OCI-LY1 (cell line): ENCODE measurements around the gene RAD51B.
A peak's percentile ranks its signal among the peaks of the same experiment; 100 is the strongest.

ENCODE experiments used
- H2AFZ ChIP-seq: fragments of 200-600 bp; sonication (generic), shearing (Covaris generic); 2 replicates; pipeline ENCODE4 v1.6.0; 2014; ENCODE audit warnings: antibody characterized with exemption, mild to moderate bottlenecking, low read length
- H3F3A ChIP-seq: fragments of 200-600 bp; sonication (generic), shearing (Covaris generic); 2 replicates; pipeline ENCODE4 v1.6.0; 2014; ENCODE audit warnings: mild to moderate bottlenecking, antibody characterized with exemption, low read length, moderate library complexity; ENCODE audit not compliant: insufficient read depth
- H3K27ac ChIP-seq: fragments of 200-600 bp; sonication (generic); 2 replicates; pipeline ENCODE4 v1.5.1; 2014; ENCODE audit warnings: low read length, mixed run types, mild to moderate bottlenecking, low read depth; ENCODE audit not compliant: poor library complexity, severe bottlenecking
- H3K27me3 ChIP-seq: fragments of 200-600 bp; sonication (generic); 2 replicates; pipeline ENCODE4 v1.6.0; 2014; ENCODE audit warnings: antibody characterized with exemption, mild to moderate bottlenecking, low read length, moderate library complexity; ENCODE audit not compliant: insufficient read depth
- H3K36me3 ChIP-seq: fragments of 200-600 bp; sonication (generic); 2 replicates; pipeline ENCODE4 v1.6.1; 2014; ENCODE audit warnings: mild to moderate bottlenecking, antibody characterized with exemption, low read length, moderate library complexity, mixed read lengths; ENCODE audit not compliant: insufficient read depth
- H3K4me1 ChIP-seq: fragments of 200-600 bp; sonication (generic); 2 replicates; pipeline ENCODE4 v1.5.1; 2014; ENCODE audit warnings: mild to moderate bottlenecking, low read length, moderate library complexity; ENCODE audit not compliant: insufficient read depth, severe bottlenecking
- H3K4me2 ChIP-seq: fragments of 200-600 bp; sonication (generic), shearing (Covaris generic); 2 replicates; pipeline ENCODE4 v1.6.1; 2014; ENCODE audit warnings: low read length
- H3K4me3 ChIP-seq: fragments of 200-600 bp; sonication (generic); 2 replicates; pipeline ENCODE4 v1.5.1; 2014; ENCODE audit warnings: low read length, low read depth, mild to moderate bottlenecking, mixed read lengths; ENCODE audit not compliant: poor library complexity, severe bottlenecking
- H3K79me2 ChIP-seq: fragments of 200-600 bp; shearing (Covaris generic); 2 replicates; pipeline ENCODE4 v1.6.1; 2016; ENCODE audit warnings: mixed run types, low read length, mixed read lengths; ENCODE audit not compliant: insufficient read depth
- H3K9ac ChIP-seq: fragments of 200-600 bp; sonication (generic), shearing (Covaris generic); 2 replicates; pipeline ENCODE4 v1.6.1; 2014; ENCODE audit warnings: mild to moderate bottlenecking, low read length, mixed read lengths
- H3K9me2 ChIP-seq: fragments of 200-600 bp; sonication (generic), shearing (Covaris generic); 2 replicates; pipeline ENCODE4 v1.6.1; 2014; ENCODE audit warnings: low read depth, mild to moderate bottlenecking, low read length, mixed read lengths
- H3K9me3 ChIP-seq: fragments of 200-600 bp; shearing (Covaris generic); 2 replicates; pipeline ENCODE4 v1.6.1; 2014; ENCODE audit warnings: low read length, mixed read lengths
- H4K20me1 ChIP-seq: fragments of 200-600 bp; sonication (generic), shearing (Covaris generic); 2 replicates; pipeline ENCODE4 v1.6.0; 2016; ENCODE audit warnings: mild to moderate bottlenecking, low read length; ENCODE audit not compliant: insufficient read depth
- CTCF ChIP-seq: fragments of 200-600 bp; sonication (generic), shearing (Covaris generic); IDR thresholded peaks from 2 replicates; pipeline ENCODE4 v1.5.1; 2017; ENCODE audit warnings: mild to moderate bottlenecking, antibody characterized with exemption, low read length, moderate library complexity, mixed read lengths
- EZH2 ChIP-seq: fragments of 200-600 bp; sonication (generic), shearing (Covaris generic); IDR thresholded peaks from 2 replicates; pipeline ENCODE4 v1.8.0; 2017; ENCODE audit warnings: borderline replicate concordance, mixed run types, mild to moderate bottlenecking, antibody characterized with exemption, low read length, moderate library complexity, mixed read lengths

RAD51B gene

GRCh38 chr14:68268197-68268596 is 448.6 kb downstream of the RAD51B start:
- Histone ChIP-seq H3K9me3 (no peaks in the 10 kb centered on the region), H3K79me2 (no peaks in the 10 kb centered on the region), H3K9ac (peak overlapping the region; percentile 65), H3K4me2 (peak overlapping the region; percentile 46), H3K4me3 (no peak overlapping the region), H3K36me3 (no peaks in the 10 kb centered on the region), H3F3A (peaks cover 14% of the 10 kb centered on the region), H3K27ac (peak overlapping the region; percentile 97), H3K9me2 (no peaks in the 10 kb centered on the region), H3K27me3 (no peaks in the 10 kb centered on the region), H2AFZ (no peak overlapping the region), H3K4me1 (peaks cover 82% of the 10 kb centered on the region), H4K20me1 (no peaks in the 10 kb centered on the region)
- TF ChIP-seq CTCF (no peak), EZH2 (no peak)

DNA sequence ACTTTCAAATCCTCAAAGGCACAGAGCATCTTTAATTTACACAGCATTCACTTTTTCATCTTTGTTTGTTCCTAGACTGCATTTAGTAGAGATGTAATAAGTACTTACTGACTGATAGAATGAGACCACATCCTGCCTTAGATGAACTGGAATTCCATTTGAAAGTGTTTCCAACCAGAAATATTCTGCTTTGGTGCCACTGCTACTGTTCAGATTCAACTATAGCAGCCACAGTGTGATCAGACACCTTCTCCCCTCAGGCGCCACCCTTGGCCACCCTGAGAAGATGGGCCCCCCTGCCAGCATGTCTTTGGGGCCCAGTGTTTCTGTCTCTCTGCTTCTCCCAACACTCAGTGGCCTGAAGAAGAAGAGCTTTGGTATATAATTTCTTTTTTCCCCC is 449.1 kb downstream of the RAD51B start:
- Histone ChIP-seq H3K9ac (peak overlapping the region; percentile 65), H2AFZ (no peak overlapping the region), H3K36me3 (no peaks in the 10 kb centered on the region), H3K4me2 (peak overlapping the region; percentile 46), H3K9me3 (no peaks in the 10 kb centered on the region), H3K79me2 (no peaks in the 10 kb centered on the region), H3K27me3 (no peaks in the 10 kb centered on the region), H4K20me1 (no peaks in the 10 kb centered on the region), H3K9me2 (no peaks in the 10 kb centered on the region), H3F3A (peaks cover 14% of the 10 kb centered on the region), H3K4me1 (peaks cover 83% of the 10 kb centered on the region), H3K27ac (peak overlapping the region; percentile 97), H3K4me3 (no peak overlapping the region)
- TF ChIP-seq EZH2 (no peak), CTCF (no peak)

DNA sequence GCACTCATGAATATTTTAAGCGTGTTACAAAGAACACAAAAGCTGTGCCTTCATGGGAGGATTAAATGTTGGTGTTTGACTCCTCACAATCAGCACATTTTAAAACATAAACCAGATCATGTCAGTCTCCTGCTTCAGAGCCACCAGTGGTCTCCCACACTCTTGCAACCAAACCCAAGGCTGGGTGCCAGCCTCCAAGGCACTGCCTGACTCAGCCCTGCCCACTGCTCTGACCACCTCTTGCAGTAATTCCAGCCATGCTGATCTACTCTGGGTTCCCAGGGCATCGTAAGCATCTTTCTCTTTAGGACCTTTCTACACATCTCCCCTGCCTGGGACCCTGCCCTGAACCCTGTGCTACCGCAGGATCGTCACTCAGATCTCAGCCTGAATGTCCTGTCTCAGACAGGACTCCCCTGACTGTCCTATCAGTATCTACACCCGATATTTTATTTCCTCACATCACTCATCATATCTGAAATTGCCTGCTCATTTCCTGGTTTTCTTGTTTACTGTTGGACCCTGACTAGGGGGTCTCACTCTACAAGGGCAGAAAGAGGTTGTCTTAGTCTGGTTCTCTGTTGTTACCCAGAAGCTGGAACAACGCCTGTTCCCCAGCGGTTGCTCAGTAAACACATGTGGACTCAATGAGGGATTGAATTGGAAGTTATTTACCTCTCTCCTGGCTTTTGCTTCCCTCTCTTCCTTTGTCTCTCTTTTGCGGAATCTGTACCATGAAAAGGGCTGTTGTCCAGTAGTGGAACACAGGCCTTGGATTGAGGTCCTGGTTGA is 449.8 kb downstream of the RAD51B start:
- Histone ChIP-seq H3K4me1 (peaks cover 85% of the 10 kb centered on the region), H3K27ac (peak overlapping the region; percentile 97), H3K4me3 (no peak overlapping the region), H4K20me1 (no peaks in the 10 kb centered on the region), H3K4me2 (peak overlapping the region; percentile 46), H3K9me2 (no peaks in the 10 kb centered on the region), H3K9ac (peak overlapping the region; percentile 65), H3K79me2 (no peaks in the 10 kb centered on the region), H3F3A (peaks cover 14% of the 10 kb centered on the region), H3K36me3 (no peaks in the 10 kb centered on the region), H3K27me3 (no peaks in the 10 kb centered on the region), H3K9me3 (no peaks in the 10 kb centered on the region), H2AFZ (no peak overlapping the region)
- no peak for TF ChIP-seq EZH2
- TF ChIP-seq CTCF = no peak
